A549 (cell line): ENCODE measurements around the gene CD180. TPM values are rescaled to one million over a fixed set of nuclear protein-coding genes. Genes with fewer than 3 reads are reported as not detected.

Source experiments
- ATAC-seq, 2 experiments: fragments of 200-7000 bp in 1 of 2; fragments of >200 bp in 1 of 2; cut with Nextera tagmentation in 1 of 2; cut with Tn5 transposase in 1 of 2; 3 replicates each; pipeline versions ENCODE4 v1.8.0 to v1.9.1; 2018 to 2020; ENCODE audit warnings: mild to moderate bottlenecking in 1 of 2, moderate library complexity in 1 of 2
- CTCF ChIA-PET: fragments of 300-600 bp; sonication (Branson Sonifier 250); formaldehyde crosslinking; extraction: SDS; loops from one replicate; lab custom pipeline; 2021; ENCODE audit warnings: antibody characterized with exemption, inconsistent platforms; lab: Yijun Ruan, JAX
- POLR2A ChIA-PET: fragments of 350-600 bp; formaldehyde crosslinking; extraction: SDS; loops from one replicate; lab custom pipeline; 2021; ENCODE audit warnings: antibody characterized with exemption, inconsistent platforms; lab: Yijun Ruan, JAX
- DNase-seq, 2 experiments: peaks; one replicate each; pipeline versions ENCODE4 v3.0.0 to v3.0.0-alpha.2; 2011 to 2016; ENCODE audit warnings: low read depth in 1 of 2, low spot score in 1 of 2
- FAIRE-seq: peaks from 2 replicates; lab custom pipeline; 2011; peaks lifted over from hg19 to GRCh38; lab: Jason Lieb, UNC
- H3K27ac ChIP-seq, 2 experiments: fragments of >200 bp; sonication (Bioruptor Twin); formaldehyde crosslinking; 3 replicates each; pipeline ENCODE4 v1.5.1; 2016 to 2017
- H3K4me1 ChIP-seq: fragments of >200 bp; sonication (Bioruptor Twin); formaldehyde crosslinking; 3 replicates; pipeline ENCODE4 v1.6.1; 2016
- H3K4me2 ChIP-seq: fragments of >200 bp; sonication (Bioruptor Twin); formaldehyde crosslinking; 3 replicates; pipeline ENCODE4 v1.6.1; 2016
- H3K4me3 ChIP-seq: fragments of >200 bp; sonication (Bioruptor Twin); formaldehyde crosslinking; 3 replicates; pipeline ENCODE4 v1.5.1; 2016
- H3K9me3 ChIP-seq: fragments of >200 bp; sonication (Bioruptor Twin); formaldehyde crosslinking; 3 replicates; pipeline ENCODE4 v1.6.1; 2016
- CBX2 ChIP-seq: fragments of 200-600 bp; sonication (generic); IDR thresholded peaks from 2 replicates; pipeline ENCODE4 v1.6.1; 2016; ENCODE audit warnings: low read depth, mild to moderate bottlenecking, borderline replicate concordance
- CBX8 ChIP-seq: fragments of 200-600 bp; sonication (generic); IDR thresholded peaks from 2 replicates; pipeline ENCODE4 v1.6.1; 2016
- CHD2 ChIP-seq: fragments of 150-350 bp; IDR thresholded peaks from 2 replicates; pipeline ENCODE4 v1.6.1; 2014; ENCODE audit warnings: low read length; ENCODE audit not compliant: partially characterized antibody
- FOXS1 ChIP-seq: fragments of 250-450 bp; sonication (Bioruptor Pico); IDR thresholded peaks from 2 replicates; pipeline ENCODE4 v1.5.0; 2020; ENCODE audit warnings: mild to moderate bottlenecking, moderate library complexity
- HDAC2 ChIP-seq: fragments of 200-600 bp; sonication (generic); IDR thresholded peaks from 2 replicates; pipeline ENCODE4 v1.6.1; 2016
- JUNB ChIP-seq: fragments of >200 bp; sonication (Bioruptor Twin); formaldehyde crosslinking; IDR thresholded peaks from 2 replicates; pipeline ENCODE4 v1.6.1; 2016
- KDM1A ChIP-seq: fragments of 200-600 bp; sonication (generic); IDR thresholded peaks from 2 replicates; pipeline ENCODE4 v1.6.1; 2016; ENCODE audit warnings: low read depth, mild to moderate bottlenecking
- KDM5A ChIP-seq: fragments of 200-600 bp; sonication (generic); IDR thresholded peaks from 2 replicates; pipeline ENCODE4 v1.6.1; 2016; ENCODE audit warnings: antibody characterized with exemption, mild to moderate bottlenecking
- MAZ ChIP-seq: fragments of 150-350 bp; IDR thresholded peaks from 2 replicates; pipeline ENCODE4 v1.6.1; 2014; ENCODE audit warnings: antibody characterized with exemption, low read depth, low read length, borderline replicate concordance
- MYC ChIP-seq: IDR thresholded peaks from 2 replicates; pipeline ENCODE4 v1.6.1; 2012; ENCODE audit warnings: mild to moderate bottlenecking, inconsistent platforms, low read length, improper control_type of control experiment, borderline replicate concordance
- RAD21 ChIP-seq, 2 experiments: fragments of >200 bp in 1 of 2; sonication (Bioruptor Twin) in 1 of 2; formaldehyde crosslinking in 1 of 2; IDR thresholded peaks in 1 of 2; conservative IDR thresholded peaks in 1 of 2; 2 replicates in 1 of 2; 3 replicates in 1 of 2; pipeline ENCODE4 v1.6.1; 2012 to 2018; ENCODE audit warnings: inconsistent platforms in 1 of 2
- RCOR1 ChIP-seq: fragments of 150-350 bp; IDR thresholded peaks from 2 replicates; pipeline ENCODE4 v1.6.1; 2014; ENCODE audit warnings: antibody characterized with exemption, low read length, low read depth
- SMC3 ChIP-seq: fragments of >200 bp; sonication (Bioruptor Twin); formaldehyde crosslinking; IDR thresholded peaks from 3 replicates; pipeline ENCODE4 v1.6.1; 2018; ENCODE audit warnings: inconsistent platforms
- SREBF2 ChIP-seq: fragments of 450-650 bp; IDR thresholded peaks from 2 replicates; pipeline ENCODE4 v1.6.1; 2014; ENCODE audit warnings: mild to moderate bottlenecking, moderate library complexity
- TFCP2L1 ChIP-seq: fragments of 250-450 bp; sonication (Bioruptor Pico); IDR thresholded peaks from 2 replicates; pipeline ENCODE4 v1.5.0; 2021; ENCODE audit warnings: mild to moderate bottlenecking
- ZC3H11A ChIP-seq: fragments of 450-650 bp; IDR thresholded peaks from 2 replicates; pipeline ENCODE4 v1.6.1; 2014; ENCODE audit warnings: antibody characterized with exemption, mild to moderate bottlenecking
- WGBS: methylation state at CpG from one replicate; pipeline ENCODE4 v1.1.6; 2017; ENCODE audit errors: missing lambda C conversion rate; 5-methylcytosine and 5-hydroxymethylcytosine counted together
- polyA plus RNA-seq, 4 experiments: library from polyadenylated mRNA; depleted of rRNA in 3 of 4; stranded (reverse); fragments of >200 nt; fragmentation: RNase III in 1 of 4; extraction: RNeasy Plus Mini Kit Qiagen cat#74134 plus additional on column Dnase treatment in 1 of 4; gene quantifications; 2 replicates in 3 of 4; 3 replicates in 1 of 4; pipeline ENCODE4 v1.2.3, GENCODE V29; 2011 to 2017
- TF ChIP-seq, protein P1 (sequence below): IDR thresholded peaks from 2 replicates; pipeline ENCODE4 v1.6.1; 2012
- TF ChIP-seq, protein P2 (sequence below): fragments of >200 bp; sonication (Bioruptor Twin); formaldehyde crosslinking; IDR thresholded peaks from 3 replicates; pipeline ENCODE4 v1.5.1; 2016
- TF ChIP-seq, protein P3 (sequence below): fragments of 250-450 bp; sonication (Bioruptor Pico); IDR thresholded peaks from 2 replicates; pipeline ENCODE4 v1.5.0; 2021; ENCODE audit warnings: mild to moderate bottlenecking, moderate library complexity, borderline replicate concordance
- TF ChIP-seq, protein P4 (sequence below): IDR thresholded peaks from 2 replicates; pipeline ENCODE4 v1.6.1; 2012; ENCODE audit warnings: low read depth, borderline replicate concordance
- TF ChIP-seq, protein P5 (sequence below): fragments of 150-350 bp; IDR thresholded peaks from 2 replicates; pipeline ENCODE4 v1.6.1; 2014; ENCODE audit warnings: low read depth, mild to moderate bottlenecking, low read length

The CD180 gene
- polyA plus RNA-seq, 2 of the 4 experiments (the other 2 are of a cell fraction) = not detected

DNA sequence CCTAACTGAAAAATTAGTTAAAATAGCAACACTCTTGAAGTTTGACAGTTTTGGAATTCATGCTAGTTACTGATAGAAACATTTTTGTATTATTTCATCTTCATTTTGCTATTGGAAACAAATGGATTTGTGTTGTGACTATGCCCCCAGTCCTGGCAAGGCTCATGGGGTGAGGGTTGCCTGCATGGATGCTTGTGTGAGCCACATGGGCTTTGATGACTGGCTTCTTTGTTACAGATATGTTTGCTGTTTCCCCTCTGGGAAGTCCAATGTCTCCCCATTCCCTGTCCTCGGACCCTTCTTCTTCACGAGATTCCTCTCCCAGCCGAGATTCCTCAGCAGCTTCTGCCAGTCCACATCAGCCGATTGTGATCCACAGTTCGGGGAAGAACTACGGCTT is 44.2 kb downstream of the CD180 start (continued):
- TF ChIP-seq, protein P1, sequence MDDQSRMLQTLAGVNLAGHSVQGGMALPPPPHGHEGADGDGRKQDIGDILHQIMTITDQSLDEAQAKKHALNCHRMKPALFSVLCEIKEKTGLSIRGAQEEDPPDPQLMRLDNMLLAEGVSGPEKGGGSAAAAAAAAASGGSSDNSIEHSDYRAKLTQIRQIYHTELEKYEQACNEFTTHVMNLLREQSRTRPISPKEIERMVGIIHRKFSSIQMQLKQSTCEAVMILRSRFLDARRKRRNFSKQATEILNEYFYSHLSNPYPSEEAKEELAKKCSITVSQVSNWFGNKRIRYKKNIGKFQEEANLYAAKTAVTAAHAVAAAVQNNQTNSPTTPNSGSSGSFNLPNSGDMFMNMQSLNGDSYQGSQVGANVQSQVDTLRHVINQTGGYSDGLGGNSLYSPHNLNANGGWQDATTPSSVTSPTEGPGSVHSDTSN = no peak
- no peak for TF ChIP-seq TFCP2L1 (CRISPR knock-in tag)
- TF ChIP-seq CBX8 = no peak

DNA sequence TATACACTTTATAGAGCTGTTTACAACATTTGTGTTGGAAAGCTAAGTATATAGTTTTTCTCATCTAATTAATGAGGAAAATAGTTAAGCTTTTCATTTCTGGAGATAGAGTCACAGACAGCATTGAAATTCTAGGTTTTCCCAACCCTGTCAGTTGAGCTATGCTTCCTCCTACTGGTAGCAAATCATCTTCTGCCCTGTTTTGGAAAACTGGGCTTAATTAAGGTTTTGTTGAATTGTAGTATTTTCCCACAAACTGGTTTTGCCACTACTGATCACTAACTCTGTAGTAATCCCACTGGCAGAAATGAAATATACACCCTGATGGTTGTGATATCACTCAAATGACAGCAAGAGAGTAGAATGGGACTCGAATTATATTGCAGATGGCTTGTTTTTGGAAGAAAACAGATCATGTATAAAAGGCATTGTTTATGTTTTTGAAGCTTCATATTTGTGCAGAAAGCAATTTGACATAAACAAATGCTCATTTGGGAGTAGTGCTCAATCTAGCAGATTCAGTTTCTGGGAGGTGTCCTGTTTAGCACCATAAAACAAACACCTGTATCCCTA is 46.6 kb downstream of the CD180 start:
- TF ChIP-seq, protein P2, sequence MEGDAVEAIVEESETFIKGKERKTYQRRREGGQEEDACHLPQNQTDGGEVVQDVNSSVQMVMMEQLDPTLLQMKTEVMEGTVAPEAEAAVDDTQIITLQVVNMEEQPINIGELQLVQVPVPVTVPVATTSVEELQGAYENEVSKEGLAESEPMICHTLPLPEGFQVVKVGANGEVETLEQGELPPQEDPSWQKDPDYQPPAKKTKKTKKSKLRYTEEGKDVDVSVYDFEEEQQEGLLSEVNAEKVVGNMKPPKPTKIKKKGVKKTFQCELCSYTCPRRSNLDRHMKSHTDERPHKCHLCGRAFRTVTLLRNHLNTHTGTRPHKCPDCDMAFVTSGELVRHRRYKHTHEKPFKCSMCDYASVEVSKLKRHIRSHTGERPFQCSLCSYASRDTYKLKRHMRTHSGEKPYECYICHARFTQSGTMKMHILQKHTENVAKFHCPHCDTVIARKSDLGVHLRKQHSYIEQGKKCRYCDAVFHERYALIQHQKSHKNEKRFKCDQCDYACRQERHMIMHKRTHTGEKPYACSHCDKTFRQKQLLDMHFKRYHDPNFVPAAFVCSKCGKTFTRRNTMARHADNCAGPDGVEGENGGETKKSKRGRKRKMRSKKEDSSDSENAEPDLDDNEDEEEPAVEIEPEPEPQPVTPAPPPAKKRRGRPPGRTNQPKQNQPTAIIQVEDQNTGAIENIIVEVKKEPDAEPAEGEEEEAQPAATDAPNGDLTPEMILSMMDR = peak; percentile 59
- no peak for TF ChIP-seq ZC3H11A
- TF ChIP-seq FOXS1 (CRISPR knock-in tag) = no peak
- TF ChIP-seq RAD21 (conservative IDR thresholded peaks at IDR 0.05 in 1 of 2, IDR thresholded peaks at IDR 0.05 in 1 of 2) = peak; percentile 70 to 78
- TF ChIP-seq SMC3 = peak; percentile 67
- Histone ChIP-seq H3K4me3 (no peak overlapping the region), H3K9me3 (no peaks in the 10 kb centered on the region), H3K27ac (no peak overlapping the region), H3K4me1 (no peaks in the 10 kb centered on the region), H3K4me2 (no peak overlapping the region)
- DNase-seq = no peak
- CTCF ChIA-PET = interaction anchor here (0.6 to 3.4 kb wide), 25 partner anchors 9 to 840 kb away, joined by 3 to 31 read pairs (median 4); no protein-coding TSS in a partner anchor
- peak in 1 of 2 experiments; percentile 63; a peak in 2 of 6 replicates for ATAC-seq
- 15% methylated on average over 1 of the region's 1 CpG for WGBS
- FAIRE-seq = no peak
- POLR2A ChIA-PET = no interaction called here

DNA sequence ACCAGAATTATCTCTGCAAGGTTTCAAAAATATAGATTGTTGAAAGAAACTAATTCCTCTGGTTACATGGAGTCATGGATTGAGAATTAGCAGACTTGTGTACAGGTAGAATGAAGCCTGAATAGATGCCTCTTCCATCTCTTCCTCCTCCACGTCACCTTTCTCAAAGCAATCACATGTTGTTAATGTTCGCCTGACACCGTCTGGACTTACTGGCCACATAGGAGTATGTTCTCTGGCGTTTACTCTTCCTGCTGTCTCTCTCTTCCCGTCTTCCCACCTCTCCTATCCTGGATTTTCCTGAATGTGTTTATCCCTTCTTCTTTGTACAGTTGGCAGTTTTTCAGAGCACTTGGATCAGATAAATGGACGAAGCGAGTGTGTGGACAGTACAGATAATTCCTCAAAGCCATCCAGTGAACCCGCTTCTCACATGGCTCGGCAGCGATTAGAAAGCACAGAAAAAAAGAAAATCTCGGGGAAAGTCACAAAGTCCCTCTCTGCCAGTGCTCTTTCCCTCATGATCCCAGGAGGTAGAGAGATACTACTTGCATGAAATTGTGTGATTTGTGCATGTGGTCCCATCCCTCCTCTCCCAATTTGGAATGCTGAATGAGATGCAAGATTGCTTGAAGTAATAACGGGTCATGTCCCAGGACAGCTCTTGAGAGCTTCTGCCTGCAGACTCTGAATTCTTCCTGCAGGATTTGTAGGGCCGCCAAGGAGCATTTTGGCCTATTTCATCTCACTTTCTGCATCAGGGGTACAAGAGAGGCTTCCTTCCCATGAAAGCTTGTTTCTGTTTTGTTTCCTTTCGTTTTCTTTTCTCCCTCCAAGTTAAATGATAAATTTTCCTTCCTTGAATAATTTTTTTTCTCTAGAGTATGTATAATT is 47.3 kb downstream of the CD180 start:
- ATAC-seq (no peak), FAIRE-seq (no peak), DNase-seq (no peak)
- no peaks in the 10 kb centered on the region for H3K4me1 ChIP-seq
- H3K4me2 ChIP-seq = no peak overlapping the region
- ChIA-PET CTCF (interaction anchor here (0.6 to 3.4 kb wide), 23 partner anchors 11 to 840 kb away, joined by 3 to 31 read pairs (median 4); no protein-coding TSS in a partner anchor), POLR2A (no interaction called here)
- TF ChIP-seq KDM1A = no peak
- TF ChIP-seq, protein P1 = no peak
- no peak overlapping the region for H3K4me3 ChIP-seq
- H3K9me3 ChIP-seq = no peaks in the 10 kb centered on the region
- no peak overlapping the region for H3K27ac ChIP-seq
- 91% methylated on average over 14 of the region's 14 CpGs for WGBS

DNA sequence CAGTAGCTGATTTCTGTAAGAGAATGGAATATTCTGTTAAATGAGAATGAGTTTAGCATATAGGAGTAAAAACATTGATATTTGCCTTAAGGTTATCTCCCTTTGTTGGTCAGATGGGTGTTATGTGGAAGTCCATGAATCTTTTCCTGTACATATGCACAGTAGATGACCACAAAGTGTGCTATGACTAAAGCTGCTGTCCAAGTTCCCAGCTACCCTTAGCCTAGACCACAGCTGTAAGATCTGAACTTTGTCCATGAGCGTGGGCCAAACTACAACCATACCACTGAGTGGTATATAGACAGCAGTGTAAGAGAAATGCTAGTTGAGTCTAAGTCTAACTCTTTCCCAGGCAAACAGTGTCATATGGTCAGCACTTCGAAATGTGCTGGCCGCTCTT is 48.8 kb downstream of the CD180 start:
- no peaks in the 10 kb centered on the region for H3K9me3 ChIP-seq
- POLR2A ChIA-PET = no interaction called here
- TF ChIP-seq, protein P3, sequence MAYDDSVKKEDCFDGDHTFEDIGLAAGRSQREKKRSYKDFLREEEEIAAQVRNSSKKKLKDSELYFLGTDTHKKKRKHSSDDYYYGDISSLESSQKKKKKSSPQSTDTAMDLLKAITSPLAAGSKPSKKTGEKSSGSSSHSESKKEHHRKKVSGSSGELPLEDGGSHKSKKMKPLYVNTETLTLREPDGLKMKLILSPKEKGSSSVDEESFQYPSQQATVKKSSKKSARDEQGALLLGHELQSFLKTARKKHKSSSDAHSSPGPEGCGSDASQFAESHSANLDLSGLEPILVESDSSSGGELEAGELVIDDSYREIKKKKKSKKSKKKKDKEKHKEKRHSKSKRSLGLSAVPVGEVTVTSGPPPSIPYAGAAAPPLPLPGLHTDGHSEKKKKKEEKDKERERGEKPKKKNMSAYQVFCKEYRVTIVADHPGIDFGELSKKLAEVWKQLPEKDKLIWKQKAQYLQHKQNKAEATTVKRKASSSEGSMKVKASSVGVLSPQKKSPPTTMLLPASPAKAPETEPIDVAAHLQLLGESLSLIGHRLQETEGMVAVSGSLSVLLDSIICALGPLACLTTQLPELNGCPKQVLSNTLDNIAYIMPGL (CRISPR knock-in tag) = no peak
- no peak for TF ChIP-seq CBX2
- TF ChIP-seq ZC3H11A = no peak
- no peak for TF ChIP-seq MYC
- no peak for TF ChIP-seq SREBF2
- TF ChIP-seq, protein P4, sequence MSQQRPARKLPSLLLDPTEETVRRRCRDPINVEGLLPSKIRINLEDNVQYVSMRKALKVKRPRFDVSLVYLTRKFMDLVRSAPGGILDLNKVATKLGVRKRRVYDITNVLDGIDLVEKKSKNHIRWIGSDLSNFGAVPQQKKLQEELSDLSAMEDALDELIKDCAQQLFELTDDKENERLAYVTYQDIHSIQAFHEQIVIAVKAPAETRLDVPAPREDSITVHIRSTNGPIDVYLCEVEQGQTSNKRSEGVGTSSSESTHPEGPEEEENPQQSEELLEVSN = no peak
- TF ChIP-seq KDM5A = no peak
- TF ChIP-seq JUNB = no peak
- TF ChIP-seq CHD2 = no peak
- no peak for TF ChIP-seq HDAC2
- TF ChIP-seq MAZ = no peak
- no peak for TF ChIP-seq RCOR1
- TF ChIP-seq, protein P5, sequence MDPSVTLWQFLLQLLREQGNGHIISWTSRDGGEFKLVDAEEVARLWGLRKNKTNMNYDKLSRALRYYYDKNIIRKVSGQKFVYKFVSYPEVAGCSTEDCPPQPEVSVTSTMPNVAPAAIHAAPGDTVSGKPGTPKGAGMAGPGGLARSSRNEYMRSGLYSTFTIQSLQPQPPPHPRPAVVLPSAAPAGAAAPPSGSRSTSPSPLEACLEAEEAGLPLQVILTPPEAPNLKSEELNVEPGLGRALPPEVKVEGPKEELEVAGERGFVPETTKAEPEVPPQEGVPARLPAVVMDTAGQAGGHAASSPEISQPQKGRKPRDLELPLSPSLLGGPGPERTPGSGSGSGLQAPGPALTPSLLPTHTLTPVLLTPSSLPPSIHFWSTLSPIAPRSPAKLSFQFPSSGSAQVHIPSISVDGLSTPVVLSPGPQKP = no peak
- no peak for TF ChIP-seq KDM1A

More for the DNA sequence above, 48.8 kb downstream of the CD180 start:
- no peaks in the 10 kb centered on the region for H3K4me1 ChIP-seq
- CTCF ChIA-PET = interaction anchor here (0.8 to 1.8 kb wide), 6 partner anchors 8 to 333 kb away, joined by 3 to 9 read pairs (median 6); no protein-coding TSS in a partner anchor
- no peak for ATAC-seq
- 96% methylated on average over 3 of the region's 3 CpGs for WGBS
- no peak for DNase-seq
- FAIRE-seq = no peak
- no peak overlapping the region for H3K4me3 ChIP-seq
- H3K27ac ChIP-seq = no peak overlapping the region
- H3K4me2 ChIP-seq = no peak overlapping the region
